Measurements from ENCODE around the gene VIPAS39.
"Not testable (repeated sequence)": the region's sequence is repeated elsewhere in the genome, so short reads cannot be mapped to it uniquely, and the experiment has no call there.

VIPAS39 gene

DNA sequence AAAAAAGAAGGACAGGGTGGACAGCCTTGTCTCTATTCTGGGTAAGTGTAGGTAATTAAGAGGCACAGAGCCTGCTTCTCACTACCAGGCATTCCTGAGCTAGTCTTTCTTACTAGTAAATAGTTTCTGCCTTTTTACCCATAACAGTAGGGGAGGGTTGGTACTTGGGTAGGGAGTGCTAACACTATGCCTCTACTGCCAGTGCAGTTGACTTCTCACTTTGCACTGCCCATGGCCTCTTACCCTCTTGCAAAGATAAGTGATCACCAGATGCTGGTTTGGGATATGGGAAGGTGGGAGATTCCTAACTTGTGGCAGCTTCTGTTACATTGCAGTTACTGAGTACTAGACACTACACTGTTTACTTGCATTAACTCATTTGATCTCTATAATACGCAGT lies 12.1 kb upstream of the VIPAS39 start:
- no peak for DNase-seq

DNA sequence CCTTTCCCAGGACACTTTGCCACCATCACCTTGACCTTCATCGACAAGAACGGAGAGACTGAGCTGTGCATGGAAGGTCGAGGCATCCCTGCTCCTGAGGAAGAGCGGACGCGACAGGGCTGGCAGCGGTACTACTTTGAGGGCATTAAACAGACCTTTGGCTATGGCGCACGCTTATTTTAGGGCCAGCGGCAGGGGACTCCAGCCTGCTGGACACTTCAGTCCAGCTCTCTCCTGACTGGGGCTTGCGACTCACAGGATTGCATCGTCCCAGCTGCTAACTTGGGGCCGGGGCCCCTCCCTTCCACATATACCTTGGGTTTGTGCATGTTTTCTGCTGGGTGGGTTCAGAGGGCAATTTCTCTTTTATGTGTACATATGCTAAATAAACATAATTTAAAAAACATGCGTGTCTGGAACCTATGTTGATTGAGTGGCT lies 11.7 kb upstream of the VIPAS39 start:
- no peak for DNase-seq

DNA sequence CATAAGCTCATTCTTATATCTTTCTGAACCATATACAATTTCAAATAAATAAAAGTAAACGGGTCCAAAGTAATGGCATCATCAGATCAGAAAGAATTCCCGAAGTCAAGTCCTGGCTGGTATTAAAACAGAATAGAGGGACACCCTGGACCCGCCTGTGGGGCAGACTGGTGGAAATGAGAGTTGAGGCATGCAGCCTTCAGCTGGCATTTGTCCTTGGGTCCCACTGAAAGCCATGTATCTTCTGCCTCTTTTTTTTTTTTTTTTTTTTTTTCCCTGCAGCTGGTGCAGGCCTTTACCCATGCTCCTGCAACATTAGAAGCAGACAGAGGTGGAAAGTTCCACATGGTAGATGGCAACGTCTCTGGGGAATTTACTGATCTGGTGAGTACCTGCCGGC lies 10.4 kb upstream of the VIPAS39 start:
- DNase-seq: no peak

DNA sequence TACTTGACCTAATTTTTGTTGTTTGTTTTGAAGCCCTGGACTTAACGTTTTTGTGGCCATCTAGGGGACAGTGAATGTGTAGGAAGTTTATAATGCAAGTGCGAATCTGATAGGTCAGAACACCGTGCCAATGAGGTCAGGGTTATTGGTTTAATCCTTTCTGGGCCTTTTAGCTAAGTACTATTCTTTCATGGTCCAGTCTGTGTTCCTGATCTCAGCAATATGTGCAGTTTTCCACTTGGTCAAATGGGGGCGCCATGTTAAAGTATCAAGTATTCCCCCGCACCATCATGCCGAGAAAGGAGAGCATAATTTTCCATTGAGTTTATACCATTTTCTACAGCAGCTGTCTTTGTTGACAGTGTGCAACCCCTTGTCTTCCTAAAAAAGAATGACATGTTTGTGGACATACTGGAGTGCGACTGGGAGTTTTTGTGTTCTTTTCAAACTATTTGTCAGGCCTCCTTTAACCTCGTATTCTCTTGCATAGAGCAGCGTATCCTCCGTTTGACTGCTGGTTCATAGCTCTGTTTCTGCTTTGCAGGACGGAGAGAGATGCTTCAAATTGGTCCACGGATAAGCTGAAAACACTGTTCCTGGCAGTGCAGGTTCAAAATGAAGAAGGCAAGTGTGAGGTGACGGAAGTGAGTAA lies 1.8 kb upstream of the VIPAS39 start:
- peak; percentile 40 for DNase-seq

GRCh38 chr14:77458249-77458950 lies 999 bp upstream of the VIPAS39 start:
- peak; percentile 44 for DNase-seq

GRCh38 chr14:77457115-77457521 lies 283 bp downstream of the VIPAS39 start:
- DNase-seq: no peak

DNA sequence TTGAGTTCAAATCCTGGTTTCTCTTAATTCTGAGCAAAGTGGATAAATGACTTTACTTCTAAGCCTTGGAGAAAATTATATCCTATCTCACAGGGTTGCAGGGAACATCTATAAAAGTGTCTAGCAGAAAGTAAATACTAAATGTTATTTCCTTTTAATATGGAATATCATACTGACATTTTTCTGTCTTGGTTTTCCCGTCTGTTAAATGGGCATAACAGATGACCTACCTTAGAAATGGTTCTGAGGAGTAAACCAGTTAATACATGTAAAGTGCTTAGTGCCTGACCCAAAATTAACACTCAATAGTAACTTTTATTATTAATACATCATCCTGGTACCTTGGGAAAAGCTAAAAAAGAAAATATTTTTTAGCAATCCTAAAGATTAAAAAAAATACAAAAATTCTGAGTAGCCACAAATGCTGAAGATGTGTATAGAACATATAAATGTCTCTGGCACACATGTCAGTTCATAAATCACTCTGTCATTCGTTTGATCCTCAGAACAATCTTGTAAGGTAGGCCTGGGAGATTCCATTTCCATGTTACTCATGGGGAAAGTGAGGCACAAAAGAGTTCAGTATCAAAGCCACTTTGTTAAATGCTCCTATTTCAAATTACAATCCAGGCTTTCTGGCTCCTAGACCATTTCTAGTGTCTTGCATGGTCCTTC lies 1.3 kb downstream of the VIPAS39 start:
- DNase-seq: no peak

DNA sequence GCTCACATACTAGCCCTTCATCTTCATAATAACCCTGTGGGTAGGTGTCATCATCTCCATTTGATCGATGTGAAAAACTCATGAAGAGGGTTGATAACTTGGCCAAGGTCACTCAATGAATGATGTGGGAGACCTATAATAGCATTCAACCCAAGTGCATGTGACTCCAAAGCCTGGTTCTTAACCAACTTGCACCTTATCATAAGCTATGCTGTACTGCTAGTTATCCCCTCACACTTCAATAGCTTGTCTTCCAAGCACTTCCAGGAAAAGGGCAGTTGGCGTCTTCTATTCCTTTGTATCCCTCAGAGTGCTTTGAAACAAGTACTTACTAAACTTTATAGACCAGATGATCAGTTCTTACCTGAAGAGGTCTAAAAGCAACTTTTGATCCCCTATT lies 15.2 kb downstream of the VIPAS39 start:
- DNase-seq: no peak

DNA sequence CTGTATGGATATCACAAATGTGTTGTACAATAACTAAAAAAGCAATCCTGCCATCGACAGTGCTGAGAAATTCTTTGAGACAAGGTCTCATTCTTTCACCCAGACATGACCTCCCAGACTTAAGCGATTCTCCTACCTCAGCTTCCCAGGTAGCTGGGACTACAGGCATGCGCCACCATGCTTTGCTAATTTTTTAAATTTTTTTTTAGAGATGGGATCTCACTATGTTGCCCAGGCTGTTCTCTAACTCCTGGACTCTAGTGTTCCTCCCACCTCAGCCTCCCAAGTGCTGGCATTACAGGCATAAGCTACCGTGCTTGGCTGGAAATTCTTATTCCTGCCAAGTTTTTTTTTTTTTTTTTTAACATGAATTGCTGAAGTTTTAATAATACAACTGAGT lies 17.5 kb downstream of the VIPAS39 start:
- no peak for DNase-seq

DNA sequence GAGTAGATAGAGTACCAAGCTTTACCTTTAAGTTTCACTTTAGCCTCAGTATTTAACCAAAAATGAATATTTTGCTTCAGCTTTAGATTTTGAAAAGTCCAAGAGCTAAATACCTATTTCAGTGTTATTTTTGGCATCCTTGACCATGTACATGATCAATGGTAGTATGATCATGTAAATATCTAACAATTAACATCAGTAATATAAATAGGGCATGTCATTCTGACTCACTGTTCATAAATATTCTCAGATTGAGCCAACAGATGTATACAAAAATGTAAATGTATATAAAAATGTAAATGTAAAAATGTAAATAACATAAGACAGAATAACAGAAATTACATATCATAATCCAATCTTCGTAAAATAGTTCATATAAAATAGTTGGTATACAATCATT lies 18.8 kb downstream of the VIPAS39 start:
- DNase-seq: no peak

DNA sequence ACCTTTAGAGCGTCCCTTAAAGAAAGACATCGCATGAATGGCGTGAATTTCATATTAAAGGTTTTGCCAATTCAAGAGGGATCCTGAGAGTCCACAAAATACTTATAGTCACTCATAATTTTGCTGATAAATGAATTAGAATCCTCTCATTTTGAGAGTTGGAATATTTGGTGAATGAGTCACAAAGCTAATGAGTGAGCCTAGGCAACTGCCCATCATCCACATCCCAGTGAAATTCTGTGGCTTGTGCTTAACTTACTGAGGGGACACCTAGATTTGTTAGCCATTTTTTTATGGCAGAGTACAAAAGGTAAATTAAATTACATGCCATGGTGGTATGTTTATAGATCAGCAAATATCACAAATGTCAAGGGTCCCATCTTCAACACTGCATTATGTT lies 21.4 kb downstream of the VIPAS39 start:
- no peak for DNase-seq

- no peak for DNase-seq
These were observed 31.0 kb downstream of the VIPAS39 start for GRCh38 chr14:77426396-77426795.

GRCh38 chr14:77424862-77425261 lies 32.5 kb downstream of the VIPAS39 start:
- no peak for DNase-seq

GRCh38 chr14:77423423-77423822 lies 34.0 kb downstream of the VIPAS39 start, which contains the start of gene NOXRED1:
NOXRED1 (minus strand) TSS chr14:77423523; CDS start chr14:77422889, 634 bp downstream.
- no peak for DNase-seq

DNA sequence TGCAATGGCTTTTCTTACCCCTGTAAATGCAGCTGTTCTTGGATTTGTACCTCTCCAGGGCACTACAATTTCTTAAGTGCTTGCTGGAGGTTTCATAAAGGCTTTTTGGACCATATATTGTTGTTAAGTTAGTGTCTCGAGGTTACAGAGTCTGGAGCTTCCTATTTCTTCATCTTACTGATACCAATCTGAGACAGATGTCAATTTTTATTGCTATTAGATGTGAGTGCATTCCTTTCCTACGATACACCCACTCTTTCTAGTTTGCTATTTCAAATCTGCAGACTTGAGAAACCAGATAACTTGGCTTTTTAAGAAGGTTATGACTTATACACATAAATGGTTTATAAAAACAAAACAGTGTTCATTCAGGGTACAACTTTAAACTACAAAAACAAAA lies 36.2 kb downstream of the VIPAS39 start:
- DNase-seq: no peak

DNA sequence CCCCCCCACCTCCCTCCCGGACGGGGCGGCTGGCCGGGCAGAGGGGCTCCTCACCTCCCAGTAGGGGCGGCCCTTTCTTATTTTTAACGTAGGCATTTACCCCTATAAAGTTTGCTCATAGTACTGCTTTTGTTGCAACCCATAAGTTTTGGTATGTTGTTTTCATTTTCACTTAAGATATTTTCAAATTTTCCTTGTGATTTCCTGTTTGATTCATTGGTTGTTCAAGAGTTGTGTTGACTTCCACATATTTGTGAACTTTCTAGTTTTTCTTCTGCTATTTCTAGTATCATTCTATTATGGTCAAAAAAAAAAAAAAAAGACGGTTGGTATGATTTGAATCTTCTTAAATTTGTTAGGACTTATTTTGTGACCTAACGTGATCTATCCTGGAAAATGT lies 40.6 kb downstream of the VIPAS39 start:
- DNase-seq: no peak

DNA sequence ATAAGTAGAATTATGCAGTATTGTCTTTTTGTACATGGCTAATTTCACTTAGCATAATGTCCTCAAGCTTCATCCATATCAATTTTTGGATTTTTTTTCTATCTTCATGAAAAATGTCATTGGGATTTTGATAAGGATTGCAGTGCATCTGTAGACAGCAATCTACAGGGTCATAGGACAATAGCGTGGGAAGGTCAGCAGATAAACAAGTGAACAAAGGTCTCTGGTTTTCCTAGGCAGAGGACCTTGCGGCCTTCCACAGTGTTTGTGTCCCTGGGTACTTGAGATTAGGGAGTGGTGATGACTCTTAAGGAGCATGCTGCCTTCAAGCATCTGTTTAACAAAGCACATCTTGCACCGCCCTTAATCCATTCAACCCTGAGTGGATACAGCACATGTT lies 41.3 kb downstream of the VIPAS39 start:
- DNase-seq: not testable (repeated sequence)

GRCh38 chr14:77415403-77416030 lies 41.9 kb downstream of the VIPAS39 start:
- DNase-seq: not testable (repeated sequence)

DNA sequence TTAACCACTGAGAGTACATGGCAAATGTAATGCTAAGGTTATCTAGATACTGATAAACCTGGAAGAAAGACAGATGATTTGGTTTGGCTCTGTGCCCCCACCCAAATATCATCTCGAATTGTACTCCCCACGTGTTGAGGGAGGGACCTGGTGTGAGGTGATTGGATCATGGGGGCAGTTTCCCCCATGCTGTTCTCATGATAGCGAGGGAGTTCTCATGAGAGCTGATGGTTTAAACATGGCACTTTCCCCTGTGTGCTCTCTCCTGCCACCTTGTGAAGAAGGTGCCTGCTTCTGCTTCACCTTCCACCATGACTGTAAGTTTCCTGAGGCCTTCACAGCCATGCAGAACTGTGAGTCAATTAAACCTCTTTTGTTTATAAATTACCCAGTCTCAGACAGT lies 48.3 kb downstream of the VIPAS39 start:
- no peak for DNase-seq

DNA sequence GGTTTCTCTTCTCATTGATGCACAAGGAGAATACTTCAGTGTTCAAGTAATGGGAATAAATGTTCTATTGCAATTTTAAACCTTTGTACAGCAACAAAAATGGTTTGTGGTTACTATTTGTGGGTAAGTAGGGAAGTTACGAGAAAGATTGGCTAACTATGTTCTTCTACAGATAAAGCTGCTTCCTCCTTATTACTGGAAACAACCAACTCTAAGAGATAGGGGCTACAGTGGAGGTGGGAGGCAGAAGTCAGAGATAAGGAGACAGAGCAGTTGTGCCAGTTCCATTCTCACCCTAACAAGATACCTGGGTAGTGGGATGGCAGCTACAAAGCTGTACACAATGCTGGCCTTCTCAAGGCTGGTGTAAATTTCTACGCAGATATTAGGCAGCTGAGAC lies 50.2 kb downstream of the VIPAS39 start:
- no peak for DNase-seq

- no peak for DNase-seq
These were observed 50.7 kb downstream of the VIPAS39 start for GRCh38 chr14:77406718-77407117.

DNA sequence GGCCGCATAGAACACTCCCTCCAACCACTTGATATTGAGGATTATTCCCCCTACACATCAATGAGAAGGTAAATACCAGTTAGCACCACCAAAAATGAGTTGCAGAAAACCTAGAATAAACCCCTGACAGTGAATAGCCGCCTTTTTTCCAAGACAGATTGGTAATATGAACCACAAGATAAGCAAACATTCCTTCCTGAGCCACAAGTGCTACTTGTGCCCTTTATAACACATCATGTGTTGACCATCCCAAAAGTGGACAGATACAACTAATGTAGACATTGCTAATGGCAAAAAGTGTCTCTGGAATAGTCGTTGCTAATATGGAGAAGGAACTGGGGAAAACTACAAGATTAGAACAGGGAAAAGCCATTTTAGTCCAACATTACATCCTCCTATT lies 51.3 kb downstream of the VIPAS39 start:
- no peak for DNase-seq

DNA sequence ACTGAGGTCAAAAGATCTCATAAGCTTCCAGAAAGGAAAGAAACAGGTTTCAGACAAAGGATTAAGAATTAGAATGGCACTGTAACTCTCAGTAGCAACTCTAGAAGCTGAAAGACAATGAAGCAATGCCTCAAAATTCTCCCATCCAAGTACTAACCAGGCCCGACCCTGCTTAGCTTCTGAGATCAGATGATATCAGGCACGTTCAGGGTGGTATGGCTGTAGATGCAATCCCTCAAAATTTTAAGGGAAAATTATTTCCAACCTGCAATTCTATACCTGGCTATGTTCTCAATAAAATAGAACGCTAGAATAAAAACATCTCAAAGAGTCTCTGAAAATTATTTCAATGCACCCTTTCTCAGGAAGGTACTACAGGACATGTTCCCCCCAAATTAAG lies 53.6 kb downstream of the VIPAS39 start:
- no peak for DNase-seq

DNA sequence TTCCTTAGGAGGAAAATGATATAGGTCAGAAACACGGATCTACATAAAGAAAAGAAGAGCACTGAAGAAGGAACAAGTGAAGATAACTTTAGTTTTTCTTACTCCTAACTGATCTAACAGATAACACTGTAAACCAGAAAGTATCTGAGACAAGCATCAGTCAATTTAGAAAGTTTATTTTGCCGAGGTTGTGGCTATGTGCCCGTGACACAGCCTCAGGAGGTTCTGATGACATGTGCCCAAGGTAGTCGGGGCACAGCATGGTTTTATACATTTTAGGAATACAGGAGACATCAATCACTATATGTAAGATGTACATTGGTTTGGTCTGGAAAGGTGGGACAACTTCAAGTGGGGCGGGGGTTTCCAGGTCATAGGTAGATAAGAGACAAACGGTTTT lies 57.2 kb downstream of the VIPAS39 start:
- DNase-seq: no peak
